ENCODE measurements around the gene ABLIM2.

Gene ABLIM2

DNA sequence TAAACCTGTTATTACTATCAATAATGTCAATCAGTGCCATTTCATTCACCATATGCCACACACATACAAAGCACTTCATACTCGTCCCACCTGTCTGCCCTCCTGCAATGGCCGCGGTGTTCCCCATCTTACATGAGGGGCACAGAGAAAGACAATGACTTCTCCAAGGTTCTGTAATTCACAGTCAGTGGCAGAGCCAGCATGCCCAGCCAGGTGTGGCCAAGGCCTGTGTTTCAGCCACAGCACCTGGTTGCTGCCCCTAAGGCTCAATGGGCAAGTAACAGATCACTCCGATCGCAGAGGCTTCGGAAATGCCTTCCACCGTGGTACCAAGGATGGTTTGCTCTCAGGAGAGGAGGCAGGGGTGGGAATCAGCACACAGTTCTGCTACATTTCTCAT is 229.9 kb downstream of the ABLIM2 start:
- Histone ChIP-seq H3K9me2 (replicated peaks; ENCODE audit: insufficient read depth, low read length) (no peaks in the 10 kb centered on the region), H3K9ac (ENCODE audit: low read length) (no peak overlapping the region), H3K27ac (ENCODE audit: low read length) (no peak overlapping the region), H2AFZ (ENCODE audit: low read length) (no peak overlapping the region), H3K4me2 (ENCODE audit: low read depth, low read length) (no peak overlapping the region), H3K4me1 (ENCODE audit: low read length) (no peaks in the 10 kb centered on the region), H3K4me3 (ENCODE audit: low read length) (no peak overlapping the region), H3K27me3 (replicated peaks; ENCODE audit: insufficient read depth, low read length) (peaks cover 95% of the 10 kb centered on the region), H3F3A (ENCODE audit: insufficient read depth, low read length) (no peaks in the 10 kb centered on the region), H4K20me1 (ENCODE audit: insufficient read depth, low read length) (no peaks in the 10 kb centered on the region), H3K36me3 (replicated peaks; ENCODE audit: insufficient read depth, low read length) (no peaks in the 10 kb centered on the region), H3K79me2 (ENCODE audit: low read length) (no peaks in the 10 kb centered on the region), H3K9me3 (replicated peaks; ENCODE audit: insufficient read depth, low read length) (no peaks in the 10 kb centered on the region)
- TF ChIP-seq, protein P1, sequence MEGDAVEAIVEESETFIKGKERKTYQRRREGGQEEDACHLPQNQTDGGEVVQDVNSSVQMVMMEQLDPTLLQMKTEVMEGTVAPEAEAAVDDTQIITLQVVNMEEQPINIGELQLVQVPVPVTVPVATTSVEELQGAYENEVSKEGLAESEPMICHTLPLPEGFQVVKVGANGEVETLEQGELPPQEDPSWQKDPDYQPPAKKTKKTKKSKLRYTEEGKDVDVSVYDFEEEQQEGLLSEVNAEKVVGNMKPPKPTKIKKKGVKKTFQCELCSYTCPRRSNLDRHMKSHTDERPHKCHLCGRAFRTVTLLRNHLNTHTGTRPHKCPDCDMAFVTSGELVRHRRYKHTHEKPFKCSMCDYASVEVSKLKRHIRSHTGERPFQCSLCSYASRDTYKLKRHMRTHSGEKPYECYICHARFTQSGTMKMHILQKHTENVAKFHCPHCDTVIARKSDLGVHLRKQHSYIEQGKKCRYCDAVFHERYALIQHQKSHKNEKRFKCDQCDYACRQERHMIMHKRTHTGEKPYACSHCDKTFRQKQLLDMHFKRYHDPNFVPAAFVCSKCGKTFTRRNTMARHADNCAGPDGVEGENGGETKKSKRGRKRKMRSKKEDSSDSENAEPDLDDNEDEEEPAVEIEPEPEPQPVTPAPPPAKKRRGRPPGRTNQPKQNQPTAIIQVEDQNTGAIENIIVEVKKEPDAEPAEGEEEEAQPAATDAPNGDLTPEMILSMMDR (IDR thresholded peaks at IDR 0.05; ENCODE audit: low read length), result no peak
- TF ChIP-seq EZH2 (optimal IDR thresholded peaks at IDR 0.05; ENCODE audit: low read depth, low read length) (no peak), EZH2phosphoT487 (IDR thresholded peaks at IDR 0.05; ENCODE audit: low read length) (no peak)
- no peak for DNase-seq

DNA sequence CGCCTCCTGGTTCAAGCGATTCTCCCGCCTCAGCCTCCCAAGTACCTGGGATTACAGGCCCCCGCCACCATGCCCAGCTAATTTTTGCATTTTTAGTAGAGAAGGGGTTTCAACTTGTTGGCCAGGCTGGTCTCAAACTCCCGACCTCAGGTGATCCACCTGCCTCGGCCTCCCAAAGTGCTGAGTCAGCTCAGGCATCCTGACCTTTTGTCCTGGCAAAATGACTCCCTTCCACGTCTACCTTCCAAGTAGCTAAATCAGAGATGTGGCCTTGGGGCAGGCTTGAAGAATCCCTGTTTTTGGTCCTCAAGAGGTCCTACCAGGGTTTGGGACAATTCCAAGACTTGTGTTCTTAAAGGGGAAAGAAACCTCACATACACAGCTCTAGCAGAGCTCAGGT is 231.8 kb downstream of the ABLIM2 start:
- no peaks in the 10 kb centered on the region for H3K9me3 ChIP-seq (replicated peaks; ENCODE audit: insufficient read depth, low read length)
- H3K4me3 ChIP-seq (ENCODE audit: low read length), result no peak overlapping the region
- H3K4me2 ChIP-seq (ENCODE audit: low read depth, low read length), result no peak overlapping the region
- no peak overlapping the region for H2AFZ ChIP-seq (ENCODE audit: low read length)
- H3K36me3 ChIP-seq (replicated peaks; ENCODE audit: insufficient read depth, low read length), result no peaks in the 10 kb centered on the region
- DNase-seq, result no peak
- no peaks in the 10 kb centered on the region for H3K9me2 ChIP-seq (replicated peaks; ENCODE audit: insufficient read depth, low read length)
- H3K79me2 ChIP-seq (ENCODE audit: low read length), result no peaks in the 10 kb centered on the region
- H3K27ac ChIP-seq (ENCODE audit: low read length), result no peak overlapping the region
- peaks cover 97% of the 10 kb centered on the region for H3K27me3 ChIP-seq (replicated peaks; ENCODE audit: insufficient read depth, low read length)
- TF ChIP-seq, protein P1 (IDR thresholded peaks at IDR 0.05; ENCODE audit: low read length), result no peak
- no peak for TF ChIP-seq EZH2phosphoT487 (IDR thresholded peaks at IDR 0.05; ENCODE audit: low read length)
- no peak for TF ChIP-seq EZH2 (optimal IDR thresholded peaks at IDR 0.05; ENCODE audit: low read depth, low read length)
- H4K20me1 ChIP-seq (ENCODE audit: insufficient read depth, low read length), result no peaks in the 10 kb centered on the region
- H3K9ac ChIP-seq (ENCODE audit: low read length), result no peak overlapping the region
- no peaks in the 10 kb centered on the region for H3F3A ChIP-seq (ENCODE audit: insufficient read depth, low read length)
- no peaks in the 10 kb centered on the region for H3K4me1 ChIP-seq (ENCODE audit: low read length)

DNA sequence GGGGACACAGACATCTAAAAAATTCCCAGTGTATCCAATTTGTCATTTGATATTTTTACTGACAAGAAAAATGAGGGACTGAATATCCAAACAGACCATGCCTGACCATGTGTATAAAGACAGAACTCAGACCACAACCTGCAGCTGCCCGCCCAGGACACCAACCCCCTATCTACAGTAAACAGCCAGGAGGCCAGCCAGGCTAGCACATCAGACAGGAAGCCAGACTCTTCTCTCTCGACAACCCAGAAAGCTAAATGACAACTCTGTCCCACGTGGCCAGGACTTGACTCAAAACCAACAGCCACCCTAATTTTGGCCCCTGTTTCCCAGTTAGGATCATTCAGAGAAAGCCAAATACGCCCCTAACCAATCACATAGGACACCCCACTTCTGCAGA is 234.0 kb downstream of the ABLIM2 start:
- H3K4me3 ChIP-seq (ENCODE audit: low read length), result no peak overlapping the region
- no peaks in the 10 kb centered on the region for H3K36me3 ChIP-seq (replicated peaks; ENCODE audit: insufficient read depth, low read length)
- H3K4me2 ChIP-seq (ENCODE audit: low read depth, low read length), result no peak overlapping the region
- no peaks in the 10 kb centered on the region for H4K20me1 ChIP-seq (ENCODE audit: insufficient read depth, low read length)
- no peaks in the 10 kb centered on the region for H3K79me2 ChIP-seq (ENCODE audit: low read length)
- no peak for DNase-seq
- no peak for TF ChIP-seq EZH2 (optimal IDR thresholded peaks at IDR 0.05; ENCODE audit: low read depth, low read length)
- no peak for TF ChIP-seq EZH2phosphoT487 (IDR thresholded peaks at IDR 0.05; ENCODE audit: low read length)
- TF ChIP-seq, protein P1 (IDR thresholded peaks at IDR 0.05; ENCODE audit: low read length), result no peak
- H3K9me2 ChIP-seq (replicated peaks; ENCODE audit: insufficient read depth, low read length), result no peaks in the 10 kb centered on the region
- no peak overlapping the region for H3K9ac ChIP-seq (ENCODE audit: low read length)
- no peaks in the 10 kb centered on the region for H3K4me1 ChIP-seq (ENCODE audit: low read length)
- H3K27ac ChIP-seq (ENCODE audit: low read length), result no peak overlapping the region
- H3K9me3 ChIP-seq (replicated peaks; ENCODE audit: insufficient read depth, low read length), result no peaks in the 10 kb centered on the region
- peaks cover 93% of the 10 kb centered on the region for H3K27me3 ChIP-seq (replicated peaks; ENCODE audit: insufficient read depth, low read length)
- H2AFZ ChIP-seq (ENCODE audit: low read length), result no peak overlapping the region
- no peaks in the 10 kb centered on the region for H3F3A ChIP-seq (ENCODE audit: insufficient read depth, low read length)
